GM19324 (cell line): ENCODE results near the gene FGGY.
"Not testable (repeated sequence)": the region's sequence is repeated elsewhere in the genome, so short reads cannot be mapped to it uniquely, and the experiment has no call there.

Experiments used
- ATAC-seq: cut with Tn5 transposase; IDR thresholded peaks from one replicate; pipeline ENCODE4 v1.9.1; 2021; ENCODE audit warnings: mild to moderate bottlenecking, moderate library complexity; ENCODE audit not compliant: unreplicated experiment, low FRiP score

FGGY gene

DNA sequence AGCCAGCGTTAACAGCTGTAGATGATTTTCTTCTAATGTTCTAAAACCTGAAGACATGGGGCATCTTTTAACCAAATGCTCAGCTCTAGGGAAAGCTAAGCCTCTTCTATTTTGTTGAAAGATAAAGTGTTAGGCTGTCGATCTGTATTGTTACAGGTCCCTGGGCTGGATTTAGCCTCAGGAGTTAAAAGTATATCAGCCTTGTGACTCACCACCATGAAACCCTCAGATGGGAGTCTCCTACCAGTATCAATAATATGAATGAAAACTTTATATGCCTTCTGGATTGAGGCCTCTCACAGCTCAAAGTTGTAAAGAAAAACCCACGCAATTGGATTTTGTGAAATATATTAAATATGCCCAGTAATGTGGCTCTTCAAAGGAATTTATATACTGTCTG, 231.6 kb downstream of the FGGY start:
- no peak for ATAC-seq

DNA sequence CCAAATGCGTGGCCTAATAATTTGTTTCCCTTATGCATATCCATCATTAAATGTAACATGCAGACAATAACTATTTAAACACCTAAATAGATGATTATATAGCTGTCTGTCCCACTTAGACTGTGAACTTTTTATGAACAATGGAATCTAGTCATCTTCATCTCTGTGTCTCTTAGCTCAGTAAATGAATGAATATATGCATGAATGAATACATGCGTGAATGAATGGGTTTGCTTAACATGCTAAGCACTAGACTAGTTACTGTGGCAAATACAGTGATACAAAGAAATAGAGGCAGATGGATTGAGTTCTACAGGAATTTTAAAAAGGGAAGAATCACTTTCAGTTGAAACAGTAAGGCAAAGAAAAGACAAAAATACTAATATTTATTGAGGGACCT, 232.0 kb downstream of the FGGY start:
- no peak for ATAC-seq

- ATAC-seq, result no peak
Measured at GRCh38 chr1:59530119-59530518, 233.2 kb downstream of the FGGY start.

GRCh38 chr1:59532102-59532501, 235.2 kb downstream of the FGGY start:
- ATAC-seq, result no peak

GRCh38 chr1:59538476-59538875, 241.6 kb downstream of the FGGY start:
- ATAC-seq, result not testable (repeated sequence)

GRCh38 chr1:59539961-59540681, 243.2 kb downstream of the FGGY start:
- no peak for ATAC-seq

DNA sequence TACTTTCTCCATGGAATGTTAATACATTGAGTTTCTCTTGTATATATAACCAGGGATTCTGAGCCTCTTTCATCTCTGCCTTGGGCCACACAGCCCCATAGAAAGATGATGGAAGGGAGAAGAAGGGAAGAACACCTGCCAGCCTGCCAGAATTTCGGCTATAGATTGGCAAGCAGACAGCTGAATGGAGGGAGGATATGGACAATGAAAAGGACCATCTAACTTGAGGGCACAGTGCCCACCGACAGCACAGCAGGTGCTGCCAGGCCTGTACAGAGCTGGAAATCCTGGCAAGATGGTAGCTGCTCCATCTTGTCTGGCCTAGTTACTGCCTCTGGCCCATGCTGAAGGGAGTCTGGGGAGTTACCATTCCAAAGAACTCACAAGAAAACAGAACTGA, 244.3 kb downstream of the FGGY start:
- ATAC-seq, result no peak

GRCh38 chr1:59541891-59542290, 245.0 kb downstream of the FGGY start:
- ATAC-seq, result no peak

GRCh38 chr1:59543211-59543668, 246.3 kb downstream of the FGGY start:
- no peak for ATAC-seq

DNA sequence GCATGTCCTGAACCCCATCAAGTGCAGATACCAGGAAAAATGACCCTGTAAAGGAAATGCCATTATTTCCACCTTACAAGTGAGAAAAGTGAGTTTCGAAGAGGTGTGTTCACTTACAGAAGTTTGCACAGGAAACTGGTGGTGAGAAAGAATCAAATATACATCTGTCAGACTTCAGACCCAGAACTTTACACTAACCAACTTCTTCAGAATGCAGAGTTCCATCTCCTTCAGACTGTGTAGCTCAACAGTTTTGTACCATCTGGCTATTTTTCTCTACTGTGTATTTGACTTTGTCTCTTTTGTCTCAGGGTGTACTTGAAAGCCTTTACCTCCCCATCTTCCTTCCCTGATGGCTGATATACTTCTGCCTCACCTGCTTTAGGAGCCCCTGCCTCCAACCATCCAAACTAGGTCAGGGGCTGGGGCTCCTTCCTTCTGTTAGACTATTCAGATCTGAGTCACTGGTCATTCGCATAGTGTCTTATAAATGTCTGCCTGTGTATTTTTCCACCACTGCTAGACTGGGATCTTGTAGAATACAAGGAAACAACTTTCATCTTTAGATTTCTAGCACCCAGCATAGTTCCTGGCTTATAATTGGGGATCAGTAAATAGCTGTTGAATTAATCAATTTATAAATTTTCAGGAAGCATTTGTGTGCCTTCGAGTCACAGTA, 247.9 kb downstream of the FGGY start:
- no peak for ATAC-seq

GRCh38 chr1:59545830-59546229, 248.9 kb downstream of the FGGY start:
- no peak for ATAC-seq

- no peak for ATAC-seq
Measured at GRCh38 chr1:59549066-59549837, 252.4 kb downstream of the FGGY start.

GRCh38 chr1:59549903-59550302, 253.0 kb downstream of the FGGY start:
- no peak for ATAC-seq

- ATAC-seq, result no peak
Measured at GRCh38 chr1:59552007-59552406, 255.1 kb downstream of the FGGY start.

GRCh38 chr1:59553371-59553770, 256.5 kb downstream of the FGGY start:
- no peak for ATAC-seq

GRCh38 chr1:59554011-59554663, 257.2 kb downstream of the FGGY start:
- ATAC-seq, result no peak

GRCh38 chr1:59554752-59555151, 257.9 kb downstream of the FGGY start:
- ATAC-seq, result no peak

DNA sequence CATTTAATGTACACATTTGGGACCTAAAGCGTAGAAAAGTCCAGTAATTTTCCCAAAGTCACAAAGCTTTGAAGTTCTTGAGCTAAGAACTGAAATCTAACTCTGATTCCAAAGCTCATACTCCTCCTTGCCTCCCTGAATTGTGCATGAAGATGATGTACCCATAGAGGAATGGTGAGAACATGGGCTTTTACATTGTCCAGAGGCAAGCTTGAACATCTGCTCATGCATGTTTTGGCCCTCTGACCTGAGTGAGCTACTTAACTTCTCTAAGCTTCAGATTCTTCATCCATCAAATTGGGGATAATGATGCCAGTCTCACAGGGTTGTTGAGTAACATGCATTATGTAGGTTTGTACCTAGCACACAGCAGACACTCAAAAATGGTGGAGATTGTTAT, 259.5 kb downstream of the FGGY start:
- ATAC-seq, result no peak

GRCh38 chr1:59556802-59557548, 260.1 kb downstream of the FGGY start:
- no peak for ATAC-seq

- no peak for ATAC-seq
Measured at GRCh38 chr1:59557549-59557885, 260.6 kb downstream of the FGGY start.
